NCI-H82 (cell line): ENCODE results near the gene UBASH3A.
A peak's percentile ranks its signal among the peaks of the same experiment; 100 is the strongest.

Experiments
- DNase-seq: peaks from one replicate; lab custom pipeline; 2025; lab: John Stamatoyannopoulos, UW

UBASH3A gene

GRCh38 chr21:42403611-42404231 is at the start of gene UBASH3A:
Gene UBASH3A, plus strand, starts transcription at chr21:42403902. Its CDS starts 44 bp downstream, at chr21:42403946.
- no peak for DNase-seq

- no peak for DNase-seq
These were observed 47.7 kb upstream of the UBASH3A start for GRCh38 chr21:42356046-42356445.

- DNase-seq, result no peak
These were observed 47.1 kb upstream of the UBASH3A start for GRCh38 chr21:42356650-42357049.

DNA sequence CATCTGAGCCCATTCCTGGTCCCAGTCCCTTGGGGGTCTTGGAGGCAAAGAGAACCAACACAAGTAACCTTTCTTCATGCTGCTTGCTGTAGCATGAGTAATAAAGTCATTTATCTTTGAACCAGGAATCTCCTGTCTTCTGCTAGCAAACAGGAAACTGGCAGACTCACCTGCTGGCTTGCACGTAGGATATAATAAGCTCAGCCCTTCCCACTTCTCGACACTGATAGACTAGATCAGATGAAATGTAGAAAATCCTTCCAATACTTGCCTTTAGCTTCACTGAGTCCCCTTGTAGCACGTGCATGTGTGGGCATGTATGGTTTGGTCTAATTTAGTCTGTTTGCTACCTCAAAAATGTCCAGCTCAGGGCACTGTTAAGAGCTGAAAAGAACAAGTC is 46.4 kb upstream of the UBASH3A start:
- DNase-seq, result no peak

DNA sequence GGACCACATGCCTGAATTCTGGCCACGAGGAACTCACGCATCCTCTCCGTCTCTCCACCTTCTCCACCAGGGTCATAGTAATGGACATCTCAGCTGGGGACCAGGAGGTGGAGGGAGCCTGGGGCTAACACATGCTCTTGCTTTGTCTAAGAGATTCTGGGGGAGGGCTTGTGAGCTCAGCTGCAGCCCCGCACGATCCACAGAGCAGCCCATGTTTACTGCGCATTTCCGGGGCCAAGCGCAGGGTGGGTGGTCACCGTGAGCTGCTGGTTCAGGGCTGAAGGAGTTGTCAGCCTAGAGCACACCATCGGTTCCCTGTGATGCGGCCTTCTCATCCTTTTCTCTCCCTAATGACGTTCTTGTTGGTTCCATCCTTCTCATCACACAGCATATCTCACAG is 45.4 kb upstream of the UBASH3A start:
- no peak for DNase-seq

GRCh38 chr21:42358937-42359336 is 44.8 kb upstream of the UBASH3A start:
- DNase-seq, result no peak

DNA sequence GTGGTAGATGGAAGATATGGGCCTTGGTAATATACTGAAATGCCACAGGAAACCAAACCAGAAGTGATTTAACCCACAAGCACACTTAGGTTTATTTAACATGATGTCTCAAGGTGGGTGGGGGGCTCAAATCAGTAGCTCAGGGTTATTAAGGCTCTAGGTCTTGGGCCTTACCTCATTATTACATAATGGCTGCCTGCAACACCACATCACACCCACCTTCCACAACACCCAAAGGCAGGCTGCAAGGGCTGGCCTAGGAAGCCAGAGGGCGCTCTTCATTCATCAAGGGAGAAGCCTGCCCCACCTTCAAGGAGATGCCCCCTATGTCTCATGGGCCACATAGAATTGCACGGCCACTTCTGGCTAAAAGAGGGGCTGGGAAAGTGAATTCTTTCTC is 43.4 kb upstream of the UBASH3A start:
- peak; percentile 34 for DNase-seq

DNA sequence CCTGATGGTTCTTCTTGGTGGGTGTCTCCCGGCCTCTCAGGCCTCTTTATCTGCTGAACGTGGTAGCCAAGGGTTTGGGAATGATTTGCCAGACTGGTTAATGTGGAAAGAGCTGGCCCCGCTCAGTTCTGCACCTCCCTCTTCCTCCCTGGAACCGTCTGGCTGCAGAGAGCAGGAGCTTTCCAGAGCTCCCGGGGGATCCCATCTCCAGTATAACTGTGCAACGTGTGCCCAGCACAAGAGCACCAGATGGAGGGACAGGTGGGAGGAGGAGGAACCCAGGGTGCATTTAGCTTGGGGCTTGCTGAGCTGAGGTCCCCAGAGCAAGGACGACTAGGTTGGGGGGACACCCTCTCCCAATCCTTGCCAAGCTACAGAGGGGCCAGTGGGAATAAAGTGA is 42.4 kb upstream of the UBASH3A start:
- peak; percentile 77 for DNase-seq

DNA sequence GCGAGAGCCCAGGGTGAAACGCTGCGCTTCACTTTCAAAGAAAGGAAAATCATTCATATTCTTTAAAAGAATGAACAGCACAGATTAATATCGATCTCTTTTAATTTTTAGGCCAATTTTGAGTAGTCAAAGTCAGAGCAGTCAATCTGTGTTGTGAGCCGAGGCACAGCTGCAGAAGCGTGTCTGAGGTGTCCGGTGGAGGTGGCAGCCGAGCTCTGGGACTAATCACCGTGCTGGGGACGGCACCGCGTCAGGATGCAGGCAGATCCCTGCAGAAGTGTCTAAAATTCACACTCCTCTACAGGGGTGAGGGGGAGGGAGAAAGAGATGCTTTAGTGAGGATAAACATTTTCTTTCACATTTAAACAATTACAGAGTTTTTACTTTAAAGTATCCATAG is 41.5 kb upstream of the UBASH3A start:
- DNase-seq, result no peak

GRCh38 chr21:42362700-42363099 is 41.0 kb upstream of the UBASH3A start:
- no peak for DNase-seq

DNA sequence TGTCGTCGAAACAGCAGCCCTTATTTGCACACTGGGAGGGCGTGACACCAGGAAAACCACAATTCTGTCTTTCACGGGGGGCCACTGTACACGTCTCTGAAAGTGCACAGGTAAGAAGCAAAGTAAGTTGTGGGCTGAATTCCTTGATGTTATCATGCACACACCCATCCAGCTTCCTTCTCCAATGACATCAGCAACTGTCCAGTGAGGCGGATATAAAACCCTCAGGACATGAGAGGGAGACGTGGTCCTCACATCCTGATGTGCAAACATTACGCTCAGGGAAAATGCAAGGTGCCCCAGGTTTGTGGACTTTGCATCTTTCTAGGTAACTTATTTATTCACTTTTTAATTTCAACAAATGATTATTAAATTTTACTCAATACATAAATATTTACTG is 40.4 kb upstream of the UBASH3A start:
- DNase-seq, result no peak

DNA sequence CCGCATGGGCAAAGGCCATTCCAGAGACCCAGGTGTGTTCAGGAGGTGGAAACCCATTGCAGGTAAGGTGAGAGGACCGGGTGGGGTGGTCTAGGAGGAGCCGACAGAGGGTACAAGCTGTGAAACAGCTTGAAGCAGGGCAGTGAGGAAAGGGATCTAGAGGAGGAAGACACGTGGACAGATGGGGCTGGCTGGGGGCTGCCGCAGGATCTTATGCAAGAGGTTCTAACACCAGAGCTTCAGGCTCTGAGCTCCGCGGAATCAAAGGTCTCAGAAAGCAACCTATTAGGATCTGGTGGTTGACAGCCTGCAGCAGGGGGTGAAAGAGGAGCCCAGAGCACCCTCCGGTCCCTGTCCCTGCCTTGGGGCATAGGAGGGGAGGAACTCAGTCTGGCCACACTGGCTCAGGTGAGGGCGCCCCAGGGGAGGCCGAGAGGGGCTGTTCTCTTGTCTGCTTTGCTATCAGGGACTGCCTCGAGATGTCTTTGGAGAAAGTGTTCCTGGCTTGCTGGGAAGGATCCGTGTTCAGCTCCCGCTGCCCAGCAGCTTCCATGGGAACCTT is 39.3 kb upstream of the UBASH3A start:
- no peak for DNase-seq

DNA sequence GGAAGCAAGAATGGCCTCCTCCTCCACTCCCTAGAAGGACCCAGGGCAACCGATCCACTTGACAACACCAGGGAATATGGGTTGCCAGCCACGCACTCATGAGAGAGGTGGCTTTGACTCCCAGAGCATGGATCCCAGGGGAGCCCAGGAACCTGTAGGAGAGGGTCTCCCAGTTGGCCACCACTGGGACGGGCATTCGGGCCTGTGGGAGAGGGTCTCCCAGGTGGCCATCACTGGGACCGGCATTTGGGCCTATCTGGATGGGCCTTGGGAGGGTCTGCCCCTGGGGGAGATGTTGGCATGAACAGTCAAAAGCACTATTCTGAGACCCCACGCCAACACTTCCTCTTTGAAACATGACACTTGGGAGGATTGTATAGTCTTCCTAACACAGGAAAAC is 37.9 kb upstream of the UBASH3A start:
- no peak for DNase-seq

DNA sequence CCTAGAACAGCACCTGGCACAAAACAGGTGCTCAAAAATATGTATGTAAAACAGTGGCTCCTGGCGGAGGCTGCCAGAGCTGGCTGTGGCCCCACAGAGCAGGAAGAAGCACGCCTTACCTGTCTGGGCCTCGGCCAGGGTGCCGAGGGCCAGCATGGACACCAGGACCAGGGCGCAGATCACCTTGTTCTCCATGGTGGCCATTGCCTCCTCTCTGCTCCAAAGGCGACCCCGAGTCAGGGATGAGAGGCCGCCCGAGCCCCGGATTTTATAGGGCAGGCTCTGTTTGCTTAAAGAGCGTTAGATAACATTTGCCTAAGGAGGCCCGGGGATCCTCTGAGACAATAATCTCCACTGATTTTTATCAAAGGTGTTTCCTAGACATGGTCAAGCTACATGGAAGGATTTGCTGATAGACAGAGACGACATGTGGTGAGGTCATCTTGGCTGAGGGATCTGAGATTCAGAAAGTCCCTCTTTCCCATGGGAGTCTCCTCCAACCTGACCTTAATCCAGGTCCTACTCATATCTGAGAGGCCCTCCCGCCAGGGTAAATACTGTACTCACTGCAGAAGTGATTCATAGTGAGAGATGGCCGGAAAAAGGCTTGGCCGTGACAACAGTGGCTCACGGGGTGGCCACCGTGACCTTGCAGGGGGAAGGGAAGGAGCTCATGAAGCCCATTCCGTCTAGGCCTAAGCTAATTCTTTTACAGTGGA is 37.3 kb upstream of the UBASH3A start, which contains the start of gene TFF1:
TFF1 (minus strand) TSS at position 244 of the 719 bp plus-strand sequence; CDS start at position 204, 40 bp downstream.
- DNase-seq, result no peak

DNA sequence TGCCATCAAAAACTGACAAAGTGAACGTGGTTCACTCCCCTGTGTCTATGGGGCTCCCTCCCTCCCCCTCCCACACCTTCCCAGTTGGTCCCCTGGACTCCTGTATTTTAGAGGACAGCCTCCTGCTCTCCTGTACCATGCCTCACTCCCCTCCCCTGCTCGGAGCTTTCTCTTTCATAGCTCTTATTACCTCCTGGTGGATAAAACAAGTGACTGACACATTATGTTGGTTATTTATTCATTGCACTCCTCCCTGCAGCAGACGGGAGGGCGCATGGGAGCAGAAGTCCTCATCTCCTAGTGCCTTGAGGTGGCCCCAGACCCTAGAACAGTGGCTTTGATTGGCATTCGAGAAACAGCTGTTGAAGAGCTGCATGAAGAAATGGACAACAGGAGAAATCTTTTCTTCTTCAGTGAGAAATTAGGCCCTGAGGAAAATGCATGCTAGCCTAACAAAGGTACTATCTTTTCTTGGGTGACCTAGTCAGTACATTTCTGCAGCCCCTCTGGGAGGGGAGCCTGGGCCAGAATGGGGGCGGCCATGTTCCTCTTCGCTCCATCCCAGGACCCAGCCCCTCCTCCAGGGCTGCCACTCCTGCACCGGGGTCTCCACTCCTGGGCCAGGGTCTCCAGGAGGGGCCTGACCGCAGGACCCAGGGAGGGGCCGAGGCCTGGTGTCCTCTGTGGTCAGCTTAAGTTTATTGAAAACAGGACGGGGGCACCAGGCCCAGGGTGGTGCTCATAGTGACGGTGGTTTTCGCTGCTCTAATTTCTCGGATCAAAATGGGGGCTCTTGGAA is 36.1 kb upstream of the UBASH3A start:
- DNase-seq, result no peak

- no peak for DNase-seq
These were observed 33.9 kb upstream of the UBASH3A start for GRCh38 chr21:42369821-42370220.

- no peak for DNase-seq
These were observed 32.6 kb upstream of the UBASH3A start for GRCh38 chr21:42370894-42371654.

DNA sequence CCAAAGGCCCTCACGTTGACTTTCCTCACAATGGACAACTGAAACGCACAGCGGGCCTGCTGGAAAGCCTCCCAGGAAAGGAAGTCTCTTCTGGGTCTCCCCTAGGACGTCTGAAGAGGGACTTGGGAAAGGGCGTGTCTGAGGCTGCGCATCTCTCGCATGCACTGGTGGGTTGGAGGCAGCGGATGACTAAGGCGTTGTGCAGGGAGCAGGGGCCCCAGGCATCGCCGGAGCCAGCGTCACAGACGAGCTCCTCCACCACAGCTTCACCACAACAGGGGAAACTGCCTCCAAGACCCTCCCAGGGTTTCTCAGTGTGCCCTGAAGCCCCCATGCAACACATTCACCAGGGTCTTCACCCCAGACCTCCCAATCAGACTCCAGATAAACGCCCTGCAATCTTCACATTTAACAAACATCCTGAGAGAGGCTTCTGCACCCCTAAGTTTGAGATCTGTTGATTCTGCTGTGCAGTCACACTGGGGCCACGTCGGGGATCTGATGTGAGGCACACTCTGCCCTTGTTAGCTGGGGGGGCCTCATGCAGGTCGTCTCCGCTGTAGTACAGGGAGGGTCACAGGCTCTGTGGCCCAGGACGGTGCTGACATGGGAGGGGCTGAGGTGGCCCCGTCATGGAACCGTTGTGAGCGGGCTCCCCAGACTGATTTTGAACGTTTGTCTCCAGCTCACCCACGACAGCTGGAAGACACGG is 30.4 kb upstream of the UBASH3A start:
- no peak for DNase-seq

- no peak for DNase-seq
These were observed 29.7 kb upstream of the UBASH3A start for GRCh38 chr21:42373908-42374455.

DNA sequence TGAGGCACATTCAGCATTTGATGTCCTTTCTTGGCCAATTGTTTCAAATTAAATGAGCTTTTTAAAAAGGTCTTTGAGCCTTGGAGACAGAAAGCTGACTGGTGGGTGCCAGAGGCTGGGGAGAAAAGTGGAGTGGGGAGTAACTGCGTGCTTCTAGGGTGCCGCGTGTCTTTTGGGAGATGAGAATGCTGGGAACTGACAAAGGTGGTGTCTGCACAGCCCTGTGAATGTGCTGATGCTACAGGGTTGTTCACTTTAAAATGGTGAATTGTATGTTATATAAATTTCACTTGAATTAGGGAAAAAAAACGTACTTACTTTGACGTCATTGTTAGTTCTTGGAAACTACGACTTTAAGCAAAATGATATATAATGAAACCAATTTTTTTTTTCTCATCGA is 29.2 kb upstream of the UBASH3A start:
- no peak for DNase-seq
